Fibroblast of lung (primary cell): ENCODE results near the gene MRS2. TPM values are rescaled to one million over a fixed set of nuclear protein-coding genes. Genes with fewer than 3 reads are reported as not detected.

Source experiments
- DNase-seq, 2 donors: peaks; one replicate each; pipeline versions ENCODE4 v3.0.0 to v3.0.0-alpha.2; 2010; ENCODE audit warnings: low read depth in 2 of 2
- H2AFZ ChIP-seq: 2 replicates; pipeline ENCODE4 v1.5.1; 2012; ENCODE audit warnings: low read length, control low read depth, inconsistent platforms
- H3K27ac ChIP-seq: 2 replicates; pipeline ENCODE4 v1.5.1; 2011; ENCODE audit warnings: low read length, control low read depth; ENCODE audit not compliant: insufficient read depth
- H3K27me3 ChIP-seq: 2 replicates; pipeline ENCODE4 v1.5.1; 2011; ENCODE audit warnings: mild to moderate bottlenecking, low read length; ENCODE audit not compliant: control insufficient read depth, insufficient read depth
- H3K36me3 ChIP-seq: 2 replicates; pipeline ENCODE4 v1.5.1; 2011; ENCODE audit warnings: low read length; ENCODE audit not compliant: control insufficient read depth, insufficient read depth
- H3K4me1 ChIP-seq: 2 replicates; pipeline ENCODE4 v1.5.1; 2011; ENCODE audit warnings: low read length; ENCODE audit not compliant: control insufficient read depth, insufficient read depth; ENCODE audit errors: extremely low read depth
- H3K4me2 ChIP-seq: 2 replicates; pipeline ENCODE4 v1.5.1; 2011; ENCODE audit warnings: low read length, control low read depth; ENCODE audit not compliant: insufficient read depth; ENCODE audit errors: extremely low read depth
- H3K4me3 ChIP-seq, 4 experiments: fragments of 200-600 bp in 1 of 4; sonication (generic) in 1 of 4; replicated peaks in 1 of 4; 2 replicates each; pipeline ENCODE4 v1.5.1; 2011 to 2016; ENCODE audit warnings: low read length in 4 of 4, low read depth in 3 of 4, mild to moderate bottlenecking in 3 of 4, control low read depth in 2 of 4, inconsistent platforms in 1 of 4, mixed read lengths in 1 of 4; ENCODE audit not compliant: insufficient read depth in 1 of 4; ENCODE audit errors: control extremely low read depth in 1 of 4
- H3K79me2 ChIP-seq: 2 replicates; pipeline ENCODE4 v1.5.1; 2012; ENCODE audit warnings: mild to moderate bottlenecking, low read length, inconsistent platforms; ENCODE audit not compliant: control insufficient read depth, insufficient read depth
- H3K9ac ChIP-seq: 2 replicates; pipeline ENCODE4 v1.5.1; 2011; ENCODE audit warnings: mild to moderate bottlenecking, low read length, control low read depth; ENCODE audit not compliant: insufficient read depth
- H3K9me3 ChIP-seq: 2 replicates; pipeline ENCODE4 v1.5.1; 2012; ENCODE audit warnings: low read depth, low read length; ENCODE audit not compliant: control insufficient read depth, insufficient read depth
- H4K20me1 ChIP-seq: 2 replicates; pipeline ENCODE4 v1.5.1; 2011; ENCODE audit warnings: low read length; ENCODE audit not compliant: control insufficient read depth, insufficient read depth; ENCODE audit errors: extremely low read depth
- CTCF ChIP-seq, 2 donors: IDR thresholded peaks in 1 of 2; conservative IDR thresholded peaks in 1 of 2; 1 replicate in 1 of 2; 2 replicates in 1 of 2; pipeline ENCODE4 v1.5.1; 2011 to 2012; ENCODE audit warnings: low read length in 2 of 2, control low read depth in 1 of 2, inconsistent platforms in 1 of 2, low read depth in 1 of 2, mild to moderate bottlenecking in 1 of 2
- EZH2 ChIP-seq: IDR thresholded peaks from 2 replicates; pipeline ENCODE4 v1.5.1; 2012; ENCODE audit warnings: low read length, control low read depth, mild to moderate bottlenecking; ENCODE audit errors: missing control alignments
- polyA plus RNA-seq, 2 donors: library from polyadenylated mRNA; depleted of rRNA in 1 of 2; stranded (reverse) in 1 of 2; unstranded in 1 of 2; fragments of >200 nt; gene quantifications; 2 replicates each; pipeline ENCODE4 v1.2.1, GENCODE V29; 2011 to 2012; ENCODE audit warnings: missing spikeins in 1 of 2
- total RNA-seq: library from RNA; depleted of rRNA; stranded (reverse); fragments of >200 nt; gene quantifications from 2 replicates; pipeline ENCODE4 v1.2.1, GENCODE V29; 2014

The MRS2 gene
- total and polyA plus RNA-seq, 2 donors (not counting 1 experiment from before 2014, with no cell fraction given) = 12.6 to 19.9 TPM

DNA sequence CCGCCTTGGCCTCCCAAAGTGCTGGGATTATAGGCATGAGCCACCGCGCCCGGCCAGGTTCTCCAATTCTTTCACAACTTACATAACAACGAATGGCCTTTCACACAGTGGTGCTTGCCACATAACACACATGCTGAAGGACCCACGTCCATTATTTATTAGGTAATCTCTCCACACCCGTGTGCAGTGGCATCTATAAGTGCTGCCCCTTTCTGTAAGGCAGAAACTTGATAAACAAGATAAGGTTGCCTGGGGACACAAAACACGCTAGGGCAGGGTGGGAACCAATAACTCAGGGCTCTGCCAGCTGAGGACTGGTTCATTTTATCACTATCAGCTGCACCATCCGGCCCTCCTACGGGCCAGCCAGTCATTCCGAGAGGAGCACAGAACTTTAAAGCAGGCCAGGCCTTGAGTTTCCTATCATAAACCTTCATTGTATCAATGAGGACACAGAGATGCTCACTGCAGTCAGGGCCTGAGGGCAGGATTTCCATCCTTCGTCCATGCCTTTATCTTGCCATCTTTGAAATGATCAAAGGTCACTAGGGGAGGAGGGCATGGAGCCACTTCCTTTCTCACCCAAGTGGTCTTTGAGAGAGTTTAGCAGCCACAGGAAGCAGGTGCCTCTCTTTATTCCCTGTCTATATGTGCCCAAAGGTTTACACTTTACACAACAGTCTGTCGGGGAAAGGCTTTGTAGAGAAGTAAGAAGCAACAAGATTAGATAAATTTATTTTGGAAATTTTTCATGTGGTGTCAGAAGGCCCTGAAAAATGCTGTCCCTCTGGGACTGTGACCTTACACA is 49.0 kb downstream of the MRS2 start:
- Histone ChIP-seq H3K4me1 (no peaks in the 10 kb centered on the region), H4K20me1 (no peaks in the 10 kb centered on the region), H3K4me3 (no peak overlapping the region), H3K9me3 (no peaks in the 10 kb centered on the region), H3K36me3 (no peaks in the 10 kb centered on the region), H3K79me2 (no peaks in the 10 kb centered on the region), H3K27me3 (no peaks in the 10 kb centered on the region), H3K27ac (no peak overlapping the region), H2AFZ (no peak overlapping the region), H3K9ac (no peak overlapping the region), H3K4me2 (no peak overlapping the region)
- TF ChIP-seq CTCF (conservative IDR thresholded peaks at IDR 0.05 in 1 of 2, IDR thresholded peaks at IDR 0.05 in 1 of 2; ENCODE audit: low read depth in 1 of 2, low read length in 2 of 2) (no peak), EZH2 (no peak)
- no peak for DNase-seq

DNA sequence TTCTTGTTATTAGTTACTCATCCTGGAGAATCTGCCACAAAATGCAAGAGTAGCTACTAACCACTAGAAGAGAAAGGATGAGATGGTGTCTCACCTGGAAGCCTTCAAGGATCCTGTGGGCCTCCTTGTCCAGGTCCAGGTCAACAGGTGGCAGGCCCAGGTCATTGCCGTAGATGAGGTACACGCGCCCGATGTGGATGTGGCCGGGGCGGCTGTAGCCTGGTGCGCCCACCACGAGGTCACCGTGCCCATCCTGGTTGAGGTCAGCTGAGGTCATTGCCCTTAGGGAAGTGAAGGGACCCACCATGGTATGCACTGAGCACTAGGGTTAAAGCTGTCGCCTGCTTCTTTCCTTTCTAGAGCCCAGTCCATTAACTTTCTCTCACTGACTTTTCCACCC is 51.2 kb downstream of the MRS2 start:
- Histone ChIP-seq H3K27ac (no peak overlapping the region), H3K9ac (no peak overlapping the region), H2AFZ (no peak overlapping the region), H3K79me2 (no peaks in the 10 kb centered on the region), H3K4me1 (no peaks in the 10 kb centered on the region), H3K4me2 (no peak overlapping the region), H3K4me3 (no peak overlapping the region), H3K36me3 (no peaks in the 10 kb centered on the region), H3K9me3 (no peaks in the 10 kb centered on the region), H3K27me3 (no peaks in the 10 kb centered on the region), H4K20me1 (no peaks in the 10 kb centered on the region)
- no peak for DNase-seq
- TF ChIP-seq CTCF (conservative IDR thresholded peaks at IDR 0.05 in 1 of 2, IDR thresholded peaks at IDR 0.05 in 1 of 2; ENCODE audit: low read depth in 1 of 2, low read length in 2 of 2) = no peak
- no peak for TF ChIP-seq EZH2

DNA sequence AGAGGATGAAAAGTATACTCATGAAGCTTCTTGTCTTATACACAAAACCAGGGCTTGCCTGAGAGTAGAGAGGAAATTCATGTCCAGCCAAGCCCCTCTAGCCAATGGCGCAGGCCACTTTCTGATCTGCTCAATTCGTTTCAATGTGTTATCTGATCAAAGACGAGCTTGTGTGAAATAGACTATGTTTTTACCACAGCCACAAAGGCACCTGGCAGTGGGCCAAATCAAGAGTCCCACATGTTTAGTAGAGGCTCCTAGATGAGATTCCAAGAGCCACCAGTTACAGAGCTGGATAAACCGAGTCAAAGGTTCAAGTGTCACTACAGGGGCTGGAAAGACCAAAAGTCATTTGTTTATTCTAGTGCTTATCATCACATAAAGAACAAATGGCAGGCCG is 51.7 kb downstream of the MRS2 start:
- Histone ChIP-seq H3K4me2 (no peak overlapping the region), H3K27me3 (no peaks in the 10 kb centered on the region), H4K20me1 (no peaks in the 10 kb centered on the region), H3K4me3 (no peak overlapping the region), H3K4me1 (no peaks in the 10 kb centered on the region), H2AFZ (no peak overlapping the region), H3K27ac (no peak overlapping the region), H3K79me2 (no peaks in the 10 kb centered on the region), H3K9ac (no peak overlapping the region), H3K9me3 (no peaks in the 10 kb centered on the region), H3K36me3 (no peaks in the 10 kb centered on the region)
- TF ChIP-seq EZH2 (no peak), CTCF (conservative IDR thresholded peaks at IDR 0.05 in 1 of 2, IDR thresholded peaks at IDR 0.05 in 1 of 2; ENCODE audit: low read depth in 1 of 2, low read length in 2 of 2) (no peak)
- DNase-seq = no peak
